ENCODE data around the gene PTPRT.

DNA sequence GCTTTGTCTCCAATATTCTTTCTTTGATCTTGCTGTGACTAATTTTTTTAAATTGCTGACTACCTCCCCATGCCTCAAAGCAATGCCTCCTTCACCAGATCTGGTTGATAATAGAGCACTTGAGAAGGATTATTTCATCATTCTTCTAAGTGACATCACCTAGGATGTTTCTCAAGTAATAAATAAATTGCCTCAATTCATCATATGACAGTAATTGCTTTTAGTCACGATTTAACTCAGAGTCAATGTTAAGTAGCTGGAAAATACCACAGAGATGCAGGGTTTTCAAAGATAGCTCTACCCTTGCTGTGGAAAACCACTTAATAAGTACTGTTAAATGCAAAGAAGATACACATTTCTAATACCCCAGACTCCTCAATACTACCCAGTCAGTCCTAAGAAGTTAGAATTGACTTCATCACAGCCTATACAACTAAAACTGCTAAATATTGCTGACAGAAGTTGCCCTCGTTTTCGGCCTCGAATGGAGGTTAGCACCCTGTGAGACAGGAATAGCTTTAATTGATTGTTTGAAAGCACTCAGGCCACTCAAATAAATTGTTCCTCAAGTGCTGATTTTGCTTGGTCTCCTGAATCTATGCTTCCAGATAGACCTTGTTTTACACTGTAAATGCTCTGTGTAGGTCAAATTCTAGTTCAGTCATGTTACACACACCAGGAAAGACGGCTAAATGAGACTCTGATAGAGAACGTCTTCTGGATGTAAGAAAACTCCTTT lies 931.0 kb downstream of the PTPRT start:
- TF ChIP-seq POLR2A (IDR thresholded peaks at IDR 0.05; ENCODE audit: low read depth, low read length) (no peak), POLR2AphosphoS5 (IDR thresholded peaks at IDR 0.05; ENCODE audit: low read depth, low read length) (no peak)

Data from GM12892 (cell line).